Neuronal stem cell (in vitro differentiated cells): ENCODE results near the gene PDPK1.
A peak's percentile ranks its signal among the peaks of the same experiment; 100 is the strongest.

Source experiments
- DNase-seq: peaks from one replicate; pipeline ENCODE4 v3.0.0-alpha.2; 2013; ENCODE audit warnings: low spot score
- H2AFZ ChIP-seq: one replicate; pipeline ENCODE4 v1.6.1; 2013; ENCODE audit warnings: mild to moderate bottlenecking, low read length, inconsistent platforms
- H2AK5ac ChIP-seq: 2 replicates; pipeline ENCODE4 v1.6.1; 2013; ENCODE audit warnings: low read depth, mild to moderate bottlenecking, inconsistent platforms, low read length, moderate library complexity, mixed read lengths
- H2BK120ac ChIP-seq: 2 replicates; pipeline ENCODE4 v1.6.1; 2013; ENCODE audit warnings: low read depth, mild to moderate bottlenecking, inconsistent platforms, low read length, moderate library complexity, mixed read lengths
- H2BK12ac ChIP-seq: one replicate; pipeline ENCODE4 v1.6.1; 2013; ENCODE audit warnings: low read length, inconsistent platforms
- H2BK15ac ChIP-seq: 2 replicates; pipeline ENCODE4 v1.6.1; 2013; ENCODE audit warnings: mild to moderate bottlenecking, low read length, inconsistent platforms, mixed read lengths
- H2BK5ac ChIP-seq: one replicate; pipeline ENCODE4 v1.6.1; 2013; ENCODE audit warnings: inconsistent platforms, mild to moderate bottlenecking, low read length, moderate library complexity
- H3K14ac ChIP-seq: one replicate; pipeline ENCODE4 v1.6.1; 2013; ENCODE audit warnings: low read length, inconsistent platforms
- H3K18ac ChIP-seq: 2 replicates; pipeline ENCODE4 v1.6.1; 2013; ENCODE audit warnings: low read length, inconsistent platforms
- H3K23ac ChIP-seq: 2 replicates; pipeline ENCODE4 v1.6.1; 2013; ENCODE audit warnings: low read depth, mild to moderate bottlenecking, mixed read lengths, low read length, inconsistent platforms; ENCODE audit not compliant: poor library complexity
- H3K27ac ChIP-seq: replicated peaks from 3 replicates; pipeline ENCODE4 v1.5.1; 2013; ENCODE audit warnings: low read length, inconsistent platforms
- H3K27me3 ChIP-seq, 3 experiments: 2 replicates each; pipeline ENCODE4 v1.6.1; 2013; ENCODE audit warnings: low read length in 3 of 3, mild to moderate bottlenecking in 2 of 3, inconsistent platforms in 1 of 3, low read depth in 1 of 3, mixed read lengths in 1 of 3, moderate library complexity in 1 of 3; ENCODE audit not compliant: control insufficient read depth in 3 of 3, insufficient read depth in 3 of 3
- H3K36me3 ChIP-seq, 2 donors: replicated peaks in 1 of 2; 2 replicates each; pipeline ENCODE4 v1.6.1; 2013; ENCODE audit warnings: low read length in 2 of 2; ENCODE audit not compliant: control insufficient read depth in 2 of 2, insufficient read depth in 2 of 2
- H3K4ac ChIP-seq: 2 replicates; pipeline ENCODE4 v1.6.1; 2013; ENCODE audit warnings: inconsistent platforms, mild to moderate bottlenecking, low read length, moderate library complexity
- H3K4me1 ChIP-seq, 2 donors: 1 replicate in 1 of 2; 2 replicates in 1 of 2; pipeline ENCODE4 v1.6.1; 2013; ENCODE audit warnings: low read length in 2 of 2, low read depth in 1 of 2; ENCODE audit not compliant: control insufficient read depth in 2 of 2, insufficient read depth in 1 of 2
- H3K4me2 ChIP-seq: one replicate; pipeline ENCODE4 v1.6.1; 2013; ENCODE audit warnings: mild to moderate bottlenecking, low read length, inconsistent platforms; ENCODE audit not compliant: insufficient read depth, poor library complexity, severe bottlenecking
- H3K4me3 ChIP-seq, 2 donors: 2 replicates each; pipeline ENCODE4 v1.5.1; 2013; ENCODE audit warnings: low read length in 2 of 2, mild to moderate bottlenecking in 2 of 2, inconsistent platforms in 1 of 2, moderate library complexity in 1 of 2
- H3K79me1 ChIP-seq: one replicate; pipeline ENCODE4 v1.6.1; 2013; ENCODE audit warnings: low read depth, mild to moderate bottlenecking, inconsistent platforms, low read length, moderate library complexity
- H3K9ac ChIP-seq: one replicate; pipeline ENCODE4 v1.6.1; 2013; ENCODE audit warnings: mild to moderate bottlenecking, low read depth, low read length, inconsistent platforms; ENCODE audit not compliant: poor library complexity
- H3K9me3 ChIP-seq, 2 donors: replicated peaks in 1 of 2; 2 replicates each; pipeline versions ENCODE3 to v1.6.1; 2013; ENCODE audit warnings: low read length in 2 of 2, mild to moderate bottlenecking in 2 of 2, inconsistent platforms in 1 of 2, low read depth in 1 of 2, mixed read lengths in 1 of 2, moderate library complexity in 1 of 2; ENCODE audit not compliant: control insufficient read depth in 2 of 2, insufficient read depth in 1 of 2
- H4K8ac ChIP-seq: one replicate; pipeline ENCODE4 v1.6.1; 2013; ENCODE audit warnings: low read depth, mild to moderate bottlenecking, inconsistent platforms, low read length, moderate library complexity
- H4K91ac ChIP-seq: one replicate; pipeline ENCODE4 v1.6.1; 2013; ENCODE audit warnings: low read length, low read depth, mild to moderate bottlenecking, inconsistent platforms; ENCODE audit not compliant: poor library complexity
- WGBS, 2 donors: extraction: QIAGEN DNeasy Blood & Tissue Kit; methylation state at CpG; one replicate each; pipeline ENCODE4 v1.1.7; 2013; ENCODE audit warnings: missing lambda C conversion rate in 2 of 2, mixed read lengths in 1 of 2; ENCODE audit not compliant: insufficient read length in 2 of 2, insufficient replicate concordance in 1 of 2; ENCODE audit errors: extremely low coverage in 2 of 2; 5-methylcytosine and 5-hydroxymethylcytosine counted together

Gene PDPK1

GRCh38 chr16:2587891-2588565, 50.2 kb downstream of the PDPK1 start:
- H3K4me2 ChIP-seq: no peak overlapping the region
- no peak overlapping the region for H3K4ac ChIP-seq
- H3K27me3 ChIP-seq: no peaks in the 10 kb centered on the region
- DNase-seq: no peak
- H3K14ac ChIP-seq: no peak overlapping the region
- peaks cover 21 to 67% of the 10 kb centered on the region in 2 donors for H3K36me3 ChIP-seq
- H2BK12ac ChIP-seq: peak overlapping the region; percentile 22
- H3K9me3 ChIP-seq: no peaks in the 10 kb centered on the region
- no peak overlapping the region for H2BK15ac ChIP-seq
- H2AFZ ChIP-seq: no peak overlapping the region
- H2BK5ac ChIP-seq: no peak overlapping the region
- H3K23ac ChIP-seq: no peak overlapping the region
- no peak overlapping the region for H3K27ac ChIP-seq
- no peak overlapping the region for H2AK5ac ChIP-seq
- H4K91ac ChIP-seq: no peak overlapping the region
- H3K18ac ChIP-seq: no peak overlapping the region
- peak overlapping the region; percentile 47 for H2BK120ac ChIP-seq
- H3K9ac ChIP-seq: no peak overlapping the region
- H3K4me1 ChIP-seq: peaks cover 0 to 5% of the 10 kb centered on the region in 2 donors
- no CpG with 5 or more reads among the region's 14 CpGs for WGBS, 2 donors
- H4K8ac ChIP-seq: no peak overlapping the region
- H3K79me1 ChIP-seq: peaks cover 6% of the 10 kb centered on the region
- no peak overlapping the region for H3K4me3 ChIP-seq

- peak overlapping the region; percentile 81 for H2BK120ac ChIP-seq
- no peak overlapping the region for H3K27ac ChIP-seq
- peaks cover 3% of the 10 kb centered on the region for H3K79me1 ChIP-seq
- H2BK15ac ChIP-seq: no peak overlapping the region
- no CpG with 5 or more reads among the region's 15 CpGs for WGBS, 2 donors
- no peak for DNase-seq
- no peak overlapping the region for H3K18ac ChIP-seq
- no peak overlapping the region for H3K14ac ChIP-seq
- peaks cover 0 to 20% of the 10 kb centered on the region in 2 donors for H3K4me1 ChIP-seq
- no peaks in the 10 kb centered on the region for H3K27me3 ChIP-seq
- no peak overlapping the region for H2BK12ac ChIP-seq
- H3K4ac ChIP-seq: no peak overlapping the region
- peaks cover 19 to 57% of the 10 kb centered on the region in 2 donors for H3K36me3 ChIP-seq
- no peak overlapping the region for H2AK5ac ChIP-seq
- no peak overlapping the region for H3K9ac ChIP-seq
- H3K23ac ChIP-seq: no peak overlapping the region
- H3K4me2 ChIP-seq: no peak overlapping the region
- no peak overlapping the region for H4K91ac ChIP-seq
- no peak overlapping the region for H2AFZ ChIP-seq
- H2BK5ac ChIP-seq: no peak overlapping the region
- no peak overlapping the region for H4K8ac ChIP-seq
- peak overlapping the region in 1 of 2 donors; percentile 28 for H3K4me3 ChIP-seq
- H3K9me3 ChIP-seq: no peaks in the 10 kb centered on the region
Measured at GRCh38 chr16:2591476-2592240, 53.8 kb downstream of the PDPK1 start.

GRCh38 chr16:2592786-2593185, 55.0 kb downstream of the PDPK1 start:
- Histone ChIP-seq H3K23ac (peak overlapping the region; percentile 12), H3K4ac (no peak overlapping the region), H3K79me1 (peaks cover 3% of the 10 kb centered on the region), H4K91ac (no peak overlapping the region), H2AFZ (no peak overlapping the region), H3K4me1 (peaks cover 2 to 30% of the 10 kb centered on the region in 2 donors), H3K4me2 (no peak overlapping the region), H3K14ac (peak overlapping the region; percentile 31), H2BK15ac (no peak overlapping the region), H3K9ac (no peak overlapping the region), H3K18ac (no peak overlapping the region), H3K27me3 (no peaks in the 10 kb centered on the region), H3K9me3 (no peaks in the 10 kb centered on the region), H2BK12ac (no peak overlapping the region), H3K36me3 (peaks cover 15 to 57% of the 10 kb centered on the region in 2 donors), H2AK5ac (no peak overlapping the region), H3K4me3 (no peak overlapping the region), H3K27ac (no peak overlapping the region), H2BK5ac (peak overlapping the region; percentile 22), H2BK120ac (no peak overlapping the region), H4K8ac (no peak overlapping the region)
- whole genome bisulfite sequencing, 2 donors: no CpG with 5 or more reads among the region's 16 CpGs
- no peak for DNase-seq
